HFFc6 (cell line): ENCODE results near the gene KCNA2. TPM values are rescaled to one million over a fixed set of nuclear protein-coding genes. Genes with fewer than 3 reads are reported as not detected.
A peak's percentile ranks its signal among the peaks of the same experiment; 100 is the strongest.

Experiments used
- DNase-seq: peaks from one replicate; pipeline ENCODE4 v3.0.0-alpha.2; 2018
- H3K27ac Mint-ChIP-seq: 2 replicates; pipeline ENCODE4 v1.8.0; 2020; ENCODE audit warnings: mild to moderate bottlenecking, mixed read lengths
- H3K27me3 Mint-ChIP-seq: 2 replicates; pipeline ENCODE4 v1.8.0; 2021; ENCODE audit warnings: mild to moderate bottlenecking, moderate library complexity, mixed read lengths; ENCODE audit not compliant: insufficient read depth
- H3K36me3 Mint-ChIP-seq: 2 replicates; pipeline ENCODE4 v1.8.0; 2021; ENCODE audit warnings: low read depth, mixed read lengths
- H3K4me1 Mint-ChIP-seq: 2 replicates; pipeline ENCODE4 v1.8.0; 2020; ENCODE audit warnings: low read depth, mixed read lengths
- H3K4me3 Mint-ChIP-seq: 2 replicates; pipeline ENCODE4 v1.8.0; 2020; ENCODE audit warnings: mild to moderate bottlenecking, moderate library complexity, mixed read lengths
- H3K9me3 Mint-ChIP-seq: 2 replicates; pipeline ENCODE4 v1.8.0; 2020; ENCODE audit warnings: mild to moderate bottlenecking, mixed read lengths
- CTCF ChIP-seq: fragments of 200-600 bp; sonication (generic); IDR thresholded peaks from 2 replicates; pipeline ENCODE4 v1.5.0; 2021; ENCODE audit warnings: antibody characterized with exemption, mild to moderate bottlenecking
- total RNA-seq, 6 experiments: library from RNA; stranded (reverse); fragmentation: NEBNext Ultra II Directional; extraction: Animal tissue kit (Norgen Biotek cat#: 25700); gene quantifications; 2 replicates in 1 of 6; 3 replicates in 5 of 6; pipeline ENCODE4 v1.2.3, GENCODE V29; 2021

The KCNA2 gene
- total RNA-seq, 6 experiments from 2014 or later, result not detected

GRCh38 chr1:110637475-110637874 lies 31.3 kb upstream of the KCNA2 start:
- TF ChIP-seq CTCF, result no peak
- no peaks in the 10 kb centered on the region; the same call in 1 of the 2 replicates for H3K4me1 Mint-ChIP-seq

GRCh38 chr1:110636149-110636935 lies 30.2 kb upstream of the KCNA2 start:
- Mint-ChIP-seq H3K27me3 (peaks cover 18% of the 10 kb centered on the region), H3K4me3 (no peak overlapping the region), H3K9me3 (no peaks in the 10 kb centered on the region), H3K36me3 (no peaks in the 10 kb centered on the region), H3K27ac (no peak overlapping the region), H3K4me1 (no peaks in the 10 kb centered on the region; the same call in 1 of the 2 replicates)
- no peak for DNase-seq
- TF ChIP-seq CTCF, result no peak

More at GRCh38 chr1:110637475-110637874, 31.3 kb upstream of the KCNA2 start:
- Mint-ChIP-seq H3K4me3 (no peak overlapping the region), H3K9me3 (no peaks in the 10 kb centered on the region), H3K27ac (no peak overlapping the region), H3K27me3 (peaks cover 27% of the 10 kb centered on the region), H3K36me3 (no peaks in the 10 kb centered on the region)
- DNase-seq, result no peak

GRCh38 chr1:110635434-110635833 lies 29.3 kb upstream of the KCNA2 start:
- no peak for DNase-seq
- Mint-ChIP-seq H3K36me3 (no peaks in the 10 kb centered on the region), H3K27me3 (peaks cover 12% of the 10 kb centered on the region), H3K4me1 (no peaks in the 10 kb centered on the region; the same call in 1 of the 2 replicates), H3K4me3 (no peak overlapping the region), H3K9me3 (no peaks in the 10 kb centered on the region), H3K27ac (no peak overlapping the region)
- TF ChIP-seq CTCF, result no peak

GRCh38 chr1:110634455-110635311 lies 28.5 kb upstream of the KCNA2 start:
- no peaks in the 10 kb centered on the region; the same call in 1 of the 2 replicates for H3K4me1 Mint-ChIP-seq
- no peaks in the 10 kb centered on the region for H3K36me3 Mint-ChIP-seq
- DNase-seq, result peak; percentile 47
- no peak overlapping the region for H3K4me3 Mint-ChIP-seq
- no peaks in the 10 kb centered on the region for H3K9me3 Mint-ChIP-seq
- TF ChIP-seq CTCF, result no peak
- peaks cover 10% of the 10 kb centered on the region for H3K27me3 Mint-ChIP-seq
- H3K27ac Mint-ChIP-seq, result no peak overlapping the region

GRCh38 chr1:110634086-110634454 lies 27.9 kb upstream of the KCNA2 start:
- TF ChIP-seq CTCF, result no peak

More at GRCh38 chr1:110634086-110634454, 27.9 kb upstream of the KCNA2 start:
- no peaks in the 10 kb centered on the region; the same call in 1 of the 2 replicates for H3K4me1 Mint-ChIP-seq
- H3K27ac Mint-ChIP-seq, result no peak overlapping the region
- DNase-seq, result no peak
- H3K4me3 Mint-ChIP-seq, result no peak overlapping the region
- no peaks in the 10 kb centered on the region for H3K9me3 Mint-ChIP-seq
- no peaks in the 10 kb centered on the region for H3K36me3 Mint-ChIP-seq
- H3K27me3 Mint-ChIP-seq, result peaks cover 7% of the 10 kb centered on the region
